HPDE6-E6E7 (cell line): Measurements from ENCODE around the gene CHAT.

Experiments used
- DNase-seq: peaks from one replicate; pipeline ENCODE4 v3.0.0; 2011; ENCODE audit warnings: missing footprints; ENCODE audit errors: extremely low spot score

Gene CHAT

DNA sequence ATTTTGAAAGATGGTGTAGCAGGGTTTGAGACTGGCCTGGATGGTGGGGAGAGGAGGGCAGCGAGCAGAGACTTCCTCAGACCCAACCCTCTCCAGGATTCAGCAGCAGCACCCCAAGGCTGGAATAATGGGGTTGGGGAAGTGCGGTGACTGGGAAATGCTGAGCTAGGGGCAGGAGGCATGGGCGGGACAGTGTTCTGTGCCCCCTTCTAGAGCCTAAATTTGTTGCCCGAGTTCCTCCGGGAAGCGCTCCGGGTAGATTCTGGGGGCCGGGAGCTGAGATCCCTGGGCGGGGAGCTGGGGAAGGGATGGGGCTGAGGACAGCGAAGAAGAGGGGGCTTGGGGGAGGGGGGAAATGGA is at the start of gene CHAT:
Gene CHAT (plus strand): TSS at position 156 of the 360 bp plus-strand sequence. CDS start 153 bp downstream, at position 309.
- DNase-seq: no peak

DNA sequence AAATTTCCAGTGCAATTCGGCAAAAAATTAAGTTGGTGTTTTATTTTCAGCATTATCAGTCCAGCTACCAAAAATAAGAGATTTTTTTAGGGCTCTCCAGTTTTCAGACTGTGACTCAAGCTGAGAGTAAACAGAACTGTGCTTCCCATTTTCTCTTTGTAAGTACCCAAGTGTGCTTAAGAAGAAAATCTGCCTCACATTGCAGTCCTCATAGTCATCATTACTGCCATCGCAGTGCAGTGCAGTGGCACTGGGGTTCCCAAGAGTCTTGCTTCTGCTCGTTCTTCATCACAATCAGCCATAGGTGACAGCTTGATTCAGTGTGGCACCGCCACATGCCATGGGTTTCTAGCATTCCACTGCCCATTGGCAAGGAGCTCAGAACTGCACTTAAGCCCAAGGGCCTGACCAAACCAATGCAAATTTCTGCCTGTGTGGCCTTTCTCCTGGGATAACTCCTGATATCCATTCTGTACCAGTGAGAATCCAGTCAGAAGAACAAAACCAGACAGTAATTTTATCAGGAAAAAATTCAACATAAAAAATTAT is 49.3 kb upstream of the CHAT start:
- DNase-seq: no peak

DNA sequence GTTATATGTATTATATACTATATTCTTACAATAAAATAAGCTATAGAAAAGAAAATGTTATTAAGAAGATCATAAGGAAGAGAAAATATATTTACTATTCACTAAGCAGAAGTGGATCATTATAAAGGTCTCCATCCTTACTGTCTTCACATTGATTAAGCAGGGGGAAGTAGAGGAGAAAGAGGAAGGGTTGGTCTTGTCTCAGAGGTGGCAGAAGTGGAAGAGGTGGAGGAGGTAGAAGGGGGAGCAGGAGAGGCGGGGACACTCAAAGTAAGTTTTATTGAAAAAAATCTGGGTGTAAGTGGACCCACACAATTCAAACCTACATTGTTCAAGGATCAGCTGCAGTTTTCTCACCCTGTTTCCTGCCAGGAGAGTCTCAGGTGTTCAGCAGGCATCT is 46.0 kb upstream of the CHAT start:
- no peak for DNase-seq

GRCh38 chr10:49568235-49568634 is 45.6 kb upstream of the CHAT start:
- no peak for DNase-seq

DNA sequence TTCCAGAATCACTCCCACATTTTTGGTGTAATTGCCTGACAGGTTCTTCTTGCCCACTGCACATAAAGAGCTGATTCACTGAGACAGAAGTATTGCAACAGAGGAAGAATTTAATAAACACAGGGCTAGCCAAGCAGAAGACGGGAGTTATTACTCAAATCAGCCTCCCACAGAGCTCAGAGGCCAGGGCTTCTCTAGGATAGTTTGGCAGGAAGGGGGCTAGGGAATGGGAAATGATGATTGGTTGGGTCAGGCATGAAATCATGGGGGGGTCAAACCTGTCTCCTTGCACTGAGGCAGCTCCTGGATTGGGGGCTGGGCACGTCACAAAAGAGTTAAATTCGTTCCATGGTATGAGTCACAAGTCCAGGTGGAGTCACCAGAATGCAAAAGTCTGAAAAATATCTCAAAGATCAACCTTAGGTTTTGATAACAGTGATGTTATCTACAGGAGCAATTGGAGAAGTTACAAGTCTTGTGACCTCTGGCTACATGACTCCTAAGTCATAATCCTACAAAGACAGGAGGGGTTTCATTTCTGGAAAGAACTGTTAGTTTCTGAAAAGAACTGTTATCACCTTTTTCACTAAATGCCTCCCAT is 44.7 kb upstream of the CHAT start:
- no peak for DNase-seq

GRCh38 chr10:49571388-49571787 is 42.4 kb upstream of the CHAT start:
- no peak for DNase-seq

GRCh38 chr10:49572594-49573114 is 41.2 kb upstream of the CHAT start:
- no peak for DNase-seq

GRCh38 chr10:49575489-49576072 is 38.3 kb upstream of the CHAT start:
- no peak for DNase-seq

- no peak for DNase-seq
Measured at GRCh38 chr10:49577182-49577925, 36.5 kb upstream of the CHAT start.

DNA sequence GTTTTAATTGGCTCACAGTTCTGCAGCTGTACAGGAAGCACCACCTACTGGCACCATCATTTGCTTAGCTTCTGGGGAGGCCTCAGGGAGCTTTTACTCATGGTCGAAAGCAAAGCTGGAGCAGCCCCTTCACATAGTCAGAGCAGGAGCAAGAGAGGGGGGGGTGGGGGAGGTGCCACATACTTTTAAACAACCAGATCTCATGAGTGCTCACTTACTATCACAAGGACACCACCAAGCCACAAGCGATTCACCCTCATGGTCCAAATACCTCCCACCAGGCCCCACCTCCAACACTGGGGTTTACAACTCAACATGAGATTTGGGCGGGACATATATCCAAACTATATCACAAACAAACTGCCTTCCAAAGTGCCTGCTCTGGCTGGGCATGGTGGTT is 35.4 kb upstream of the CHAT start:
- DNase-seq: no peak

DNA sequence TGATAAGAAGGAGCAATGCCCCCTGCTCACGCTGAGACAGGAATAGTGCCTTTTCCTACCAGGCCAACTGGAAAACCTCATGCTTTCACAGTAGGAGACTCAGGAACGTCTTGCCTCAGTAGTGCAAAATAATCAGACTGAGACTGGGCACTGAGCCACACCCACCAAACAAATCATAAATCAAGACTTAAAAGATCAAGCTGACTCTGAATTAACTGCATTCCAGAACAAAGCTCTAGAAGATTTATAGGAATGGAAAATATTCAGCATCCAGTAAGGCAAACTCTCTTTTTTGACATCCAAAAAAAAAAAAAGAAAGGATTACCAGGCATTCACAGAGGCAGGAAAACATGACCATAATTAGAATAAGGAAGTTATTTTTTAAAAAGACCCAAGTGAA is 34.2 kb upstream of the CHAT start:
- no peak for DNase-seq

DNA sequence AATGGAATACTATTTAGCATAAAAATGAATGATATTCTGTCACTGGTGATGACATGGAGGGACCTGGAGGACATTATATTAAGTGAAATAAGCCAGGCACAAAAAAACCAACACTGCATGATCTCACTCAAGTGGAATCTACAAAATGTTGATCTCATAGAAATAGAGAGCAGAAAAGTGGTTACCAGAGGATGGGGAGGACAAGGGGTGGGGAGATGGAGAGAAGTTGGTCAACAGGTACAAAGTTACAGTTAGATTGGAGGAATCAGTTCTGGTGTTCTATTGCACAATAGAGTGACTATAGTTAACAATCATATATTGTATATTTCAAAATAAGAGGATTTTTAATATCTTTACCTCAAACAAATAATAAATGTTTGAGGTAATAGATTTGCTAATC is 28.4 kb upstream of the CHAT start:
- DNase-seq: no peak

GRCh38 chr10:49587981-49588380 is 25.9 kb upstream of the CHAT start:
- no peak for DNase-seq

DNA sequence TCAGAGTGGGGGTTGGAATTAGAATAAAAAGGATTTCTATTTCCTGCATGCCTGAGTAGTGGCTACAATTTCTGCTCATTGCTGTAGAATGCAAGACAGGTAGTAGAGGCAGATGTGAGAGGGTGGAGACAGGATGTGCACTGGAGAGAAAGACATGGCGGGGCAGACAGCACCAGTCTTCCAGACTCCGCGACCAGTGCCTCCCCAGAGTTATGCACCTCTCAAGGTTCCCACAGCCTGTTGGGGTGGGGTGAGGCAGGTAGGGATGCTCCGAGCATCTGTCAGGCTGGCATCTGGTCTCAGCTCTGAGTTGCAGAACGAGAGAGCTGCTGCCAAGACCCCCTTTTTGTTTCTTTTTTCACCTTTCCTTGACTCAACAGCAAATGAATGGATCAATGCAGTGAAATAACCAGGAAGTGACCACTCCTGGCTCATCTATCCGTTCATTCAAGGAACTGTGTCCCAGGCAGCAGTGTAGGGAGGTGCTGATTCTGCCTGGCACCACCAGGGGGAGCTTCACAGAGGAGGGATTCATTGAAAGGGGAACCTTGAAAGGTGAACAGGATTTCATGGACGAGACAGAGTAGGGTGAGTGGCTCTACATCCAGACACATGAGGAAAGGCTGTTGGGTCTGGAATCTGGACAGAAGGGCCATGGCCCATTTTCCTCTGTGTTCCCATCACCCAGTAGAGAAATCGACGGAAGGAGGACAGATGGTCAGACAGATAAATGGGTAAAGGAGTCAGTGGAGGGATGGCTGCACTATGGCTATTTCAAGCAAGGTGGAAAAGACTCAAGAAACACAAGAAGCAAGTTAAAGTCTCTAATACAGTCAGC is 20.9 kb upstream of the CHAT start:
- peak; percentile 74 for DNase-seq

DNA sequence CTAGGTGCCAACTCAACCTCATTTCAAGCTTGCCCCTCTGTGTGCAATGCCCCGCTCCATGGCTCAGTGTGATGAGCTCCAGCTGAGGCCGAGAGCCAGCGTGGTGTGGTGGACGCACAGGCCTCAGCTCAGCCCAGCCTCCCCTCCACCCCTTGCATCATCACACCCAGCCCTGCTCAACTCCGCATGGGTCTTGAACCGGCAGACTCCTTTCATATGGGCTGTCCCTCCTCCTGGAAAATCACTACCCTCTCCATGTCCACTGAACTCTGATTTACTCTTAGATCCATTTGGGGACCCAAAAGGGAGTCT is 20.3 kb upstream of the CHAT start:
- DNase-seq: no peak

- DNase-seq: no peak
Measured at GRCh38 chr10:49593998-49594397, 19.8 kb upstream of the CHAT start.

DNA sequence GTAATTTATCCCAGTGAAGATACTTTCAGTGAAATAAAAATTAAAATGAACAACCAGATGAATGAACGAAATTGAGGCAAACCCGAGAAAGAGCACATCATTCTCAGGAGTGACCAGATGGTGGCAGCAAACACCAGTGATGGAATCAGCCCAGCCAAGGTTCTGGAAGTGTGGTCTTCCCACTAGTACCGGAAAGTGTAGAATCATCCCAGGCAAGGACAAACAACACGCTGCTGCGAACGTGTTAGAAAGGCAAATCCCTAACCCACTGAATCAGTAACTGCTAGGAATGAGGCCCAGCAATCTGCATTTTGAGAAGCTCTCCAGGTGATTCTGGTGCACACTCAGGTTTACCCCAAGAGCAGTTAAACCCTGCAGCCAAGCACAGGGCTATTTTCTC is 19.2 kb upstream of the CHAT start:
- DNase-seq: peak; percentile 74

DNA sequence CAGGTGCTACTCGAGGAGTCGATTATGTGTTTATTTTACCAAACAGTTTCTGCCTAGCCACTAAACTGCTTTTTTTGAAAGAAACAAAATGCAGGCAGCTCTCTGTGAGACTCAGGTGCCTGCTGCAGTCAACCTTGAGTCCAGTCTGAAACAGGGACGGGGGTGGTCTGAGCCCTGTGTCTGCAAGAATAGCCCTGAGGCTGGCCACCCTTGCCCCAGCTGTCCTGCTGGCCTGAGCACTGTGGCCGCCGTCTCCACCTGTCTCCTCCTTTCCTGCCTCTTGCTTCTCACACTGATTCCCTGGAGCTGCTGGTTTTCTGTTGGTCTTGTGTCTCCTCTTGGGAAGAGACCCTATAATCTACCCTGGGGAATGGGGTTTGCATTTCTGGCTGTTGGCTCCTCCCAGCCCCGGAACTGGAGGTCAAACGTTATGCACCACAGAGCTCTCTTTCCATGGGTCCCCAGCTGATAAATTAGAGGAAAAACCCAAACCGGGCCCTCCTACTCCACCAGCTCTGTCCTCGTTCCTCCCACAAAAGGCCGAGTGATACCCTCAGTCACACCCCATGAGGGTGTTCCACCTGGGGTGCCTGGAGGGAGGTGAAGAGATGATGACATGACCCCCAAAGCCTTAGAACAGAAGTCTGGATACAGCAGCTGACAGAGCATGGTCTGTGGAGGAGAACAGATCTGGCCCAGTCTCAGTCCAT is 18.7 kb upstream of the CHAT start:
- no peak for DNase-seq

DNA sequence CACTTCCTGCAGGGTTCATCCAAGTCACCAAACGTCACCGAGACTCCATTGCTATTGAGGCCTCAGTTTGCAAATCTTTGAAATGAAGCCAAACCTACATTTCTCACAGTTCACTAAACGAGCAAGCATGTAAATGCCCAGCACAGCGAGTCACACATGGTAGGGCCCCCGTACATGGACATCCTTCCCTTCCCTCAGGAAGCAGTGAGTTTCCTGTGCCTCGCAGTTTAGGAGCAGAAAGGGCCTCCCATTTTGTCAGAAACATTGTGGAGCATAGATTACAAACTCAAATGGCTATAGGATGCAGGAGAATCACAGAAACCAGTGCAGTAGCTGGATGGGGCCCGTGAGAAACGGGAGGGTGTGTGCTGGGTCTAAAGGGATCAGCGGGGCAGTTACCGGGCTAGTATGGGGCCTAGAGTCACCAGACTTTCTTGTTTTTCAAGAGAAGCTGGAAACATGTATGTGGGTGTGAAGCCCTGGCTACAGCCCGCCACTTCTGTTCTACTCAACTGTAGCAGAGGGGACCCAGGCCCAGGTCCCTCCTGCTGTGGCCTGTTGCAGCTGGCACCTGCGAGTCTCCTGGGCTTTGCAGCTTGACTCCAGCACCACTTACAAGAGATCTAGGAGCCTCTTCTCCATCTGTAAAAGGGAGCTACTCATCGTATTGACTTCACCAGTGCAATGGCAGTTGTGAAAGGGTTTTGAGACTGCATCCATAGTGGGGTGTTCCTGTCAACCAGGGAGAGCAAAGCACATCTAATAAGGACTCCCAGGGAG is 17.9 kb upstream of the CHAT start:
- DNase-seq: no peak

GRCh38 chr10:49596493-49596809 is 17.4 kb upstream of the CHAT start:
- DNase-seq: no peak

DNA sequence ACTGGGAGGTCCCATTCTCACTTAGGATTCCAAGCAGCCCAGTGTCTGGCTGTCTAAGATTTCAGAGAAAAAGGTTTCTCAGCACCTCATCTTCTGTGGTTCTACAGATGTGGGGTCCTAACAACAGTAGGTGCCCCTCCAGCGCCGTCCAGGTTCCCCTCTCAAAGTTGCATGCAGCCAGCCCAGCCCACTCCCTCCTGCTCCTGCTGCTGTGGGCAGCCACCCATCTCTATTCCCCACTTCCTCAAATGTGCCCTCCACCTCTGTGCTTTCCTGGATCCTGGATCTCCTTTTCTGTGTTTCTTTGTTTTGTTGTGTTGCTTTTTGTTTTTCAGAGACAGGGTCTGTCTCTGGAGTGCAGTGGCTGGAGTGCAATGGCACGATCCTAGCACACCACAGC is 17.0 kb upstream of the CHAT start:
- no peak for DNase-seq
